Measurements from ENCODE around the gene FAR2. TPM values are rescaled to one million over a fixed set of nuclear protein-coding genes. Genes with fewer than 3 reads are reported as not detected.

Gene FAR2
- total RNA-seq, 1 donor from 2014 or later, result 0.08 TPM

Other genes with a start within 250 kb of the FAR2 start
- 109 and 157 TPM in 2 replicates for gene ERGIC2, start 231.9 kb downstream of the FAR2 start, total RNA-seq